ENCODE measurements around the gene SCN9A.

- TF ChIP-seq CTCF (IDR thresholded peaks at IDR 0.05) (no peak), POLR2A (IDR thresholded peaks at IDR 0.05) (no peak), EP300 (IDR thresholded peaks at IDR 0.05) (no peak)
Observed at GRCh38 chr2:166181813-166182154, 194.0 kb downstream of the SCN9A start.
